Measurements from ENCODE around the gene TMEFF1.

Gene TMEFF1

GRCh38 chr9:100441911-100442361, 31.0 kb upstream of the TMEFF1 start:
- TF ChIP-seq GATA1 (IDR thresholded peaks at IDR 0.05; ENCODE audit: low read depth, low read length) (no peak), POLR2A (IDR thresholded peaks at IDR 0.05; ENCODE audit: low read length) (no peak)
- DNase-seq = no peak

GRCh38 chr9:100443781-100444768, 28.9 kb upstream of the TMEFF1 start:
- DNase-seq = no peak
- TF ChIP-seq GATA1 (IDR thresholded peaks at IDR 0.05; ENCODE audit: low read depth, low read length) (no peak), POLR2A (IDR thresholded peaks at IDR 0.05; ENCODE audit: low read length) (no peak)

DNA sequence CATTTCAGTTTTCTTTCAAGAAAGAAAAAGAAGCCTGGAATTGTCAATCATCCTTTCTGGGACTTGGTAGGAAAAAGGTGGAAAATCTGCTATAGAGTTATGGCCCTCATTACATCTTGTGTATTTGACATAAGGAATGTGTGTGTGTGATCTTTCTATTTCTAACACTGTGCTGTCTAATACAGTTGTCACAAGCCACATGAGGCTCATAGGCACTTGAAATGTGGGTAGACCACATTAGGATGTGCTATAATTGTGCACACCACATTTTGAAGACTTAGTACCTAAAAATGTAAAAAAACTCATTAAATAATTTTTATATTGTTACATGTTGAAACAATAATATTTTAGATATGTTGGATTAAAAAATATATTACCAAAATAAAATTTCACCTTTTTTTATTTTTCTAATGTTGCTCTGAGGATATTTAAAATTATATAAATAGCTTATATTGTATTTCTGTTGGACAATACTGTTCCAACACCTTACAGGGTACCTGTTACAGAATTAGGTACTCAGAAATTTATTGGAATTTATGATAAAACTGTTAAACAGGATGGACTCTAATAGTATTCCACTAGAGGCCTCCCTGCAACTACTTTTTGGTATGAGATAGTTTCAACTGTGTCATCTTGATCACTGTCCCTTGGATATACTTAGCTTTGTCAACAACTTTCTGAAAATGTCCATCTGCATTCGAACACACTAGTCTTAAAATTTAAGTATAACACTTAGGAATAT, 27.6 kb upstream of the TMEFF1 start:
- no peak for TF ChIP-seq POLR2A (IDR thresholded peaks at IDR 0.05; ENCODE audit: low read length)
- TF ChIP-seq GATA1 (IDR thresholded peaks at IDR 0.05; ENCODE audit: low read depth, low read length) = no peak
- no peak for DNase-seq

DNA sequence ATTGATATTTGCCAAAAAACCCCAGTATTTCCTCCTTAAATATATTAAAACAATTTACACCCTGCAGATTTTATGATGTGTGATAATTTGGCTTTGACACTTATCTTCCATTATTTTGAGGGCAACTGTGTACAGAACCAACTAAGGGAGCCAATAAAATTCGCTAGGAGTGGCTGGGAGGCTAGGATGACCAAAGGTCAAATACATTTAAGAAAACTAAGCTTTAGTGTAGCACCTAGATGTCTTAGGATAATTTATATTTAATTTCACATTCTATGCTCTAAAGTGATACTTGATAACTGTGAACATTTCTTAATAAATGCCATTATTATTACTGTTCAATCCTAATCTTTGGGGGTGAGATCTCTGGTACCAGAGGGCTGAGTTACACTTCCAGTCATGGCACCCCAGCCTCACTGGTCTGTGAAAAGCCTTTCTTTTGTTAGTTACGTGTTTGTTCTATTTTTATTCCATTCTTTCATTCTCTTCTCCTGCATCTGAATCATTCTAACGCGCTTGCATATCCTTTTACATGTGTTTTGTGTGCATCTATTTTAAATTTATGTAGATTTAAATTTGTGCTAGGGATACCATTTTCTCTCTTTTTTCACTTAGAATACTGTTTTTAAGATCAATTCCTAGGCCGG, 26.9 kb upstream of the TMEFF1 start:
- DNase-seq = no peak
- TF ChIP-seq GATA1 (IDR thresholded peaks at IDR 0.05; ENCODE audit: low read depth, low read length) (no peak), POLR2A (IDR thresholded peaks at IDR 0.05; ENCODE audit: low read length) (no peak)

DNA sequence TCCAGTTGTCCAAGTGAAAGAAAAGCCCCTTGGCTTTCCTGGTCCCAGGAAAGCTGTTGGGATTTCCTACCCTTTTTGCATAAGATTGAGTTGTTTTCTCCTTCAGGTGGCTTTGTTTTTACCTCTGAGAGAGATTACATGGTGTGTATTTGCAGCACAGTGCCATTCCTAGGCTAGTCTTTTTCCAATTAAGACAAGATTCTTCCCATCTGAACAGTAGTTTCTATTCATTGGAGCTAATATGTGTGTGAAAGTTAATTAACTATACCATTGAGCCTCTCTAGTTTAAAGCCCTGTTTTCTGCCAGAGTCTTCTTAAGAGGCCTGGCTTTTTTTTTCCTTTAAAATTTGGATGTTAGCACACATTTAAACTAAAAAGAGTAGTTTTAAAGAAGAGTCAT, 25.9 kb upstream of the TMEFF1 start:
- no peak for TF ChIP-seq POLR2A (IDR thresholded peaks at IDR 0.05; ENCODE audit: low read length)
- no peak for TF ChIP-seq GATA1 (IDR thresholded peaks at IDR 0.05; ENCODE audit: low read depth, low read length)

DNA sequence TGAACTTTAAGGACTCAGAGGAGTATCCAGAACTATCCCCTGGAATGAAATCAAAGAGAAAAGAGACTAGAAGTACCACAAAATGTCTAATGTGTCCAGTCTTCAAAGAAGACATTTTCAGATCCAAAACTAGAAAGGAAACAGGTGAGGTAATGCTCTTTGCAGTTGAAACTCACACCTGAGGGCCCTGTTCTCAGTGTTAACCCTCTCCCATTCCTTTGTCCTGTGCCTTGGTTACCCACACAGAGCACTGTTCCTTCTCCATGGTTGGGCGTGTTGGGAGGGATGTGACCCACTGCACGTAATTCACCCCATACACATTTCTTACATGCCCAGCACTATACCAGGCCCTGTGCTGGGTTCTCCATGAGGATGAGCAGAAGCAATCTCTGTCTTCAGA, 24.7 kb upstream of the TMEFF1 start:
- TF ChIP-seq POLR2A (IDR thresholded peaks at IDR 0.05; ENCODE audit: low read length) (no peak), GATA1 (IDR thresholded peaks at IDR 0.05; ENCODE audit: low read depth, low read length) (no peak)
- no peak for DNase-seq

More for the DNA sequence above, 25.9 kb upstream of the TMEFF1 start:
- DNase-seq = no peak

DNA sequence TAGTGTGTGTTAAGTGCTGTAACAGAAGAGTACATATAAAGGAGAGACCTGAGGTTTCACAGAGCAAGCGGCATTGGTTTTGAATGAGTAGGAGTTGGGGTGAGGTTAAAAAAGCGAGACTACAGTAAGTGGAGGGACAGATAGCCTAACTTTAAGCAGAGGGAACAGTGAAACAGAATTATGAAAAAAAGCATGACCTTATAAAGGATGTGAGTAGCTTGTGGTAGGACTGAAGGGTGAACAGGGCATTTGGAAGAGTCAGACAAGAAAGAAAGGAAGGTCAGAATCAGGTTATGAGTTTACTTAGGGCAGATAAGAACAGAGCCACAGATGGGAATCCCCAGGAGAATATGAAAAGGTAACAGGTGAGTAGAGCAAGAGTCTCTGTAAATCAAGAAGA, 23.5 kb upstream of the TMEFF1 start:
- no peak for DNase-seq
- TF ChIP-seq GATA1 (IDR thresholded peaks at IDR 0.05; ENCODE audit: low read depth, low read length) (no peak), POLR2A (IDR thresholded peaks at IDR 0.05; ENCODE audit: low read length) (no peak)

DNA sequence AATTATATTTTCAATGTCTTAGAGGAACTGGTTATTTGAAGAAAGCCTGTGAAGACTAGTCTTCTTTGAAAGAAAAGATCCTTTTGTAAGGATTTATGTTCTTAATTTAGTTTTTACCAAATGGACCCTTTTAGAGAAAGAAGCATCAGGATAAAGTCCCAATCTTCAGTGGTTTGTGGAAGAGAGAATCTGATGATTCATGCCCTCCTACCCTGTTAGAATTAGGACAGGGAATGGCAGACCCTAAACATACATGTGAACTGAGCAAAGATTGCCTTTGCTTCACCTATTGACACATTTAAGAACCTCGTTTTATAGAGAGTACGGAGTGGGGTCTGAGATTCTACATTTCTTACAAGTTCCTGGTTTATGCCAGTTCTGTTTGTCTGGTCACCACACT, 20.1 kb upstream of the TMEFF1 start:
- TF ChIP-seq GATA1 (IDR thresholded peaks at IDR 0.05; ENCODE audit: low read depth, low read length) = no peak
- TF ChIP-seq POLR2A (IDR thresholded peaks at IDR 0.05; ENCODE audit: low read length) = no peak
- no peak for DNase-seq

- no peak for DNase-seq
- no peak for TF ChIP-seq GATA1 (IDR thresholded peaks at IDR 0.05; ENCODE audit: low read depth, low read length)
- no peak for TF ChIP-seq POLR2A (IDR thresholded peaks at IDR 0.05; ENCODE audit: low read length)
These were observed 17.5 kb upstream of the TMEFF1 start for GRCh38 chr9:100455470-100455869.

GRCh38 chr9:100457517-100457916, 15.4 kb upstream of the TMEFF1 start:
- TF ChIP-seq POLR2A (IDR thresholded peaks at IDR 0.05; ENCODE audit: low read length) = no peak
- no peak for TF ChIP-seq GATA1 (IDR thresholded peaks at IDR 0.05; ENCODE audit: low read depth, low read length)

GRCh38 chr9:100459963-100460362, 13.0 kb upstream of the TMEFF1 start:
- no peak for TF ChIP-seq POLR2A (IDR thresholded peaks at IDR 0.05; ENCODE audit: low read length)
- TF ChIP-seq GATA1 (IDR thresholded peaks at IDR 0.05; ENCODE audit: low read depth, low read length) = no peak
- DNase-seq = no peak

More at GRCh38 chr9:100457517-100457916, 15.4 kb upstream of the TMEFF1 start:
- DNase-seq = no peak

- no peak for TF ChIP-seq POLR2A (IDR thresholded peaks at IDR 0.05; ENCODE audit: low read length)
- no peak for TF ChIP-seq GATA1 (IDR thresholded peaks at IDR 0.05; ENCODE audit: low read depth, low read length)
These were observed 7.7 kb upstream of the TMEFF1 start for GRCh38 chr9:100465274-100465673.

DNA sequence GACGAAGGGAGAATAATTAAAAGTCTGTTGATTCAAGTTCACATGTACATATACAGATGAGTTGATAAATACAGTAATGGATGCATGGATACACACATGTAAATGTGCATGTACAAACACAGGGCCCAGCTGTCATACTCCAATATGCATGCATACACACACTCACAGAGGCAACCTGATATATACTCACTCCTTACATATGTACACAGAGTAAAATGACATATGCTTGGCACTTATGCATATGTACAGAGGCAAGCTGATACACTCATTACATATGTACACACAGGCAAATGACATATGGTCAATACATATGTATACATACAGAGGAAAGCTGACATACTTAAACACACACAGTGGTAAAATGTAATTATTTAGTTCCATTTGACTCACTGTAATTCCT, 7.2 kb upstream of the TMEFF1 start:
- no peak for TF ChIP-seq GATA1 (IDR thresholded peaks at IDR 0.05; ENCODE audit: low read depth, low read length)
- no peak for DNase-seq

More at GRCh38 chr9:100465274-100465673, 7.7 kb upstream of the TMEFF1 start:
- no peak for DNase-seq
